GM18870 (cell line): ENCODE results near the gene SIRPG.
"Not testable (repeated sequence)": the region's sequence is repeated elsewhere in the genome, so short reads cannot be mapped to it uniquely, and the experiment has no call there.

ENCODE experiments used
- ATAC-seq: cut with Tn5 transposase; IDR thresholded peaks from one replicate; pipeline ENCODE4 v1.9.1; 2021; ENCODE audit warnings: moderate library complexity; ENCODE audit not compliant: unreplicated experiment

SIRPG gene

DNA sequence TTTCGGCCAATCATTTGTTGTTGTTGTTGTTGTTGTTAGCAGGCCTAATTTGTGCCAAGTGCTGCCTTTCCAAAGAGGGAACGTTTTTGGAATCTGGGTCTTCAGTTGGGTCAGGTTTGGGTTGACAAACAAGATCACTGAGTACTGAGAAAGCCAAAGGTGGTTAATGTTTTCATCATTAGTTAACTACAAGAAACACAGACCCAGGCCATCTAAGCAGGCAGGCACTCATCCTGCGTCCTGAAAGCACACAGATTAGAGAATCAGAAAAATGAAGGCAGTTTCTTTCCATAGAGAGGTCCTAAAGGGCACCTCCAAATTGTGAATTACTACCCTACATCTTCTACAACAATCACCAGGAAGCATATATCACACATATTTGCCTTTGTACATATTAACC lies 15.1 kb upstream of the SIRPG start:
- no peak for ATAC-seq

DNA sequence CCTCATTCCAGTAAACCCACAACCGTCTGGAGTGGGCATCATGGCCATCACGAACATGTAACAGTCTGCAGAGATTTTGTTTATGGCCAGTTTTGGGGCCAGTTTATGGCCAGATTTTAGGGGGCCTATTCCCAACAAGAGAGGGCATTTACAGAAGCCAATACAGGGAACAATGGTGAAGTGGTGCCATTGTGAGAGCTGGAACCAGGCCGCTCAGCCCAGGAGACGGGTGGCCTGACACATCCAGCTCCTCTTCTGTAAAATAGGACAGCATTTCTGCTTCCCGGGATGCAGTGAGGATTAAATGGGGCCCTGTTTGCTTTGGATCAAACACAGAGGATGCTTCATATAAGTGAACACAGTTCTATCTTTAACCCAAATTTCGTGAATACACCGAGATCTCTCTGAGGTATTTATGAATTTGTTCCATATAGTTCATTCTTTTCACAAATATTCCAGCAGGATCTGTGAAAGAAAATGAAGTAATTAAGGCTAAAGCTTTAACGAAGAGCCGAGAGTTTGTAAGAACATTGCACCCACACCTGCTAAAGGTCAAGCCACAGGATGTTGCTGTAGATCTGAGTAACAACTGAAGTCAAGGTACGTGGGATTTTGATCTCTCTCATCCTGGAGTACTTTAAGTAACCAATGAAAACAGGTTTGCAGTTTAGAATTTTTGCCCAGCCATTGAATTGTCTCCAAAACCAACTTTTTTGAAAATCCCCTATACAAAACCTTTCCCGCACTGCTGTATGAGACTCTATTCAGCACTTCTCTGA lies 14.5 kb upstream of the SIRPG start:
- no peak for ATAC-seq

DNA sequence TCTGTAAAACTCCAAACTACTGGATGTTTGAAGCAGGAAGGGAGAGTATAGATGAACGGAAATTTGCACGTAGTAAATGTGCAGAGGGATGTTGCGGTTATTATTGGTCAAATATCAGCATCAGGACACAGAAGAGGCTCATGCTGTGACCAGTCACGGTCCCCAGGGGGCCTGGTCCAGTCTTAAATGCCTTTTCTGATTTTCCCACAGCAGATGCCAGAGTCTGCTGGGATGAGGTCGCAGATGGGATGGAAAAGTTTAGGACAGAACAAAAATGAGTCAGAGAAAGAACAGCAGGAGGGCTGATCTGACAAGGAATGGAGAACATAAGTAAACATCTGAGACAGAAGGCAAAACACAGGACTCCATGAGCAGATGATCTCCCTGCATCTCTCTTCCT lies 11.7 kb upstream of the SIRPG start:
- ATAC-seq: no peak

DNA sequence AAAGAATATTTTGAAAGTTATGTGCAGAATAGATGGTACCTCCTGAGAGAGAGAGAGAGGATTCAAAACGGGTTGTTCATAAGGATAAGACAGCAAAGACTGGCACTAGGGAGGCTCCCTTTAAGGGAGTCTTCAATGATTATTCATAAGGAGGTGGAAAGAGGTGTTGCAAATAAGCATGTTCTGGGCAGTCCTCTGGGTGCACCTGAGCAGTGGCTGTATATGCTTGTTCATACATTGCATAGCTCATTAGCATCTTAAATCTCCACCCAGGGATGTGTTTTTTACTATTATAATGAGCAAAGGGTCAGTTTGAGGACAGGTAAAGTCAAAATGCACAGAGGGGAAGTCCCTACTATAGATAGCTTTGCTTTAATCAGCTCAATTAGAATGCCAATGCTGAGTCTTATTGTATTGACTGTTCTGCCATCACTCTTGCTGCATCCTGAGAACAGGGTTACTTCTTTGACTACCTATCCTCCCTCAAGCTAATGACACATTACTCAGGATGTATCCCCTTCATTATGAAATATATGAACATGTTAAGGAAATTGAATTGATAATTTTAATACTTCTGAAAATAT lies 10.0 kb upstream of the SIRPG start:
- ATAC-seq: no peak

DNA sequence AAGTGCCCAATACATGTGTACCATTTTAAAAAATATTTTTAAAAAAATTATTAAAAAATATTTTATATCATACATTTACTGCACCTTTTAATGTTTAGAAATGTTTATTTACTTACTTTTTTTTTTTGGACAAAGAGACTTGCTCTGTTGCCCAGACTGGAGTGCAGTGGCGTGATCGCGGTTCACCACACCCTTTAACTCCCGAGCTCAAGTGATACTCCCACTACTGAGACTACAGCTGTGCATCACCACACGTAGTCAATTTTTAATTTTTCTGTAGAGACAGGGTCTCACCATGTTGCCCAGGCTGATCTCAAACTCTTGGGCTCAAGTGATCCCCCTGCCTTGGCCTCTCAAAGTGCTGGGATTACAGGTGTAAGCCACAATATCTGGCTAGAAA lies 9.2 kb upstream of the SIRPG start:
- ATAC-seq: no peak

DNA sequence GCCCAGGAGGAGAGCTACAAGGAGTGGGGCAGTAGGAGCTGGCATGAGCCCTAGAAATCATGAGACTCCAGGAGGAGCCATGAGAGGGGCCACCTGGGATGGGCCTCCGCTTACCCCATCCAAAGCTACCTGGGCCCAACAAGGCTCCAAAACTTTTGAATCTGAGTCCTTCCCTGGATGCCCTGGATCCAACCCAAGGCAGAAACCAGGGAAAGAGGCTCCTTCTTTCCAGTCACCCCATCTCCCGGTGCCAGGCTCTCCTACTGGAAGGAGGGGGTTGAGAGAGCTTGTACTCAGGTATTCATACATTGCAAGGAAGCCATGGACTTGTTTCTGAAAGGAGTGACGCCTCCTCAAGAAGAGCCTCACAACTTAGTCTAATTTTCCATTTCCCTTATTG lies 7.8 kb upstream of the SIRPG start:
- no peak for ATAC-seq

DNA sequence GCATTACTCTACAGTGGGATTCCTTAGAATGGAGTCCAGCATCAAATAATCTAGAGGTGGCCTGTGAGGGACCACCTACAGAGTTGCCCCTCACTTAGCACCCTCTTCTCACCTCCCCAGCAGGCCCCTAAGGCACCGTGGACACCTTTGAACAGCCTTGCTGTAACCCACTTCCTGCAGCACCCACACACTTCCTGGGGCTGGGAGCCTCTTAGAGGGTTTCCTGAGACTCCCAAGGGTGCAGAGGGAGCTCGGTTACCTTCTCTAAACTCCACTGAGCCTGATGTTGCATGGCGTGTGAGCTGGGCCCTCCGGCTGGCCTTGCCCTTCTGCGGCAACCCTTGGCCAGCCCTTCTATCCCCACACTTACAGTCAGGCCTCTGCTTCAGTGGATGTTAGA lies 7.3 kb upstream of the SIRPG start:
- ATAC-seq: no peak

DNA sequence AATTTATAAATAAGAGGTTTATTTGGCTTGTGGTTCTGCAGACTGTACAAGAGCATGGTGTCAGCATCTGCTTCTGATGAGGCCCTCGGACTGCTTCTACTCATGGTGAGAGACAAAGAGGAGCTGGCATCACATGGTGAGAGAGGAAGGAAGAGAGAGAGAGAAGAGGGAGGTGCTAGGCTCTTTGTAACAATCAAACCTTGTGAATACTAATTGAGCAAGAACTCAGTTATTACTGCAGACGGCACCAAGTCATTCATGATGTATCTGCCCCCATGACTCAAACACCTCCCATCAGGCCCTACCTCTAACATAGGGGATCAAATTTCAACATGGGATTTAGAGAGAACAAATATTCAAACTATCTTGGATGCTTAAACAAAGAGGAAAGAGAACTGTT lies 6.3 kb upstream of the SIRPG start:
- no peak for ATAC-seq

DNA sequence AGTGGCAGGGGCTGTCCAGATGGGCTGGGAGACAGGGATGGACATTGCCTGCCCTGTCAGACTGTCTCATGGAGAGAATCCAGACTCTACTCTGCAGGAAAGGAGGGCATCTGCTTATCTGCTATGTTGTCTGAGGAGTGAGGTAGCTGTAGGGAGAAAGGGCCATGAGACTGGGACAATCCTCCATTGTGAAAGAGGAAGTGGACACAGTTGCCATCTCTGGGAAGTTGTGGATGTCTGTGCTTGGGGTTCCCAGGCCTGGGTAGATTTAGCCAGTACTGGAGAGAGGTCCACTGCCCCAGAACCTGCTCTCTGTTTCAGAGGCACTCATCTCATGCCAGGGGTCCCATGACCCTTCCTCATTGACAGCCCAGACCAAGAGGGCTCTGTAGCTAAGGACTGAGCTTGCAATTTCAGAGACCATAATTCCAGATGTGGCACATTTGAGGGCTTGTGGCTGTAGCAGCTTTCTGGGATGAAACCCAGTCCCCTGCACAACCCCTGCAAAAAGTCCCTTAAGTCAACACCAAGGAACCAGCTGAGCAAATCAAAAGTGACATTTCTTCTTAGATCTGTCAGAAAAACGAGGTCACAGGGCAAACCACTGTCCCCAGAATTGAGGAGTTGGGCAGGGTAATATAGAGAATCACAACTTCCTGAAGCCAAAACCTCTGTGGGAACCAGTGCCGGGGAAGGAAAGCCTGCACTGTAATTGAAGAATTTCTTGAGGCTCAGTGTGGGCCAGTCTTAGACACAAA lies 4.1 kb upstream of the SIRPG start:
- ATAC-seq: no peak

DNA sequence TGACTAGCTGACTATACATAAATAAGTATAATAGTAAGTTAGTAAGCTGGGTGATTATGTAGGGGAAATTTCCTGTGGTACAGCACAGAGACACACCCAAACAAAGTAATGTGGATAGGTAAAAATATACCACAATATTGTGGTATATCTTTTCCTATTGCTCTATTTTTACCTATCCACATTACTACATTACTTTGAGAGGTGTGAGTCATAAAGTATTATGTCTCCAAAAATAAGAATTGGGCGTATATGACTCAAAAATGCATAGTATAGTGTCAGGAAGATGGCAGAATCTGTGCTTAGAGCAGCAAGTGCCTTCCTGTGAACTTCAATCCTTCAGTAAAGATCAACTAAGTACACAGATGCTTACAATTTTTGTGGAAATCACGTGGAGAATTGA lies 2.7 kb upstream of the SIRPG start:
- no peak for ATAC-seq

DNA sequence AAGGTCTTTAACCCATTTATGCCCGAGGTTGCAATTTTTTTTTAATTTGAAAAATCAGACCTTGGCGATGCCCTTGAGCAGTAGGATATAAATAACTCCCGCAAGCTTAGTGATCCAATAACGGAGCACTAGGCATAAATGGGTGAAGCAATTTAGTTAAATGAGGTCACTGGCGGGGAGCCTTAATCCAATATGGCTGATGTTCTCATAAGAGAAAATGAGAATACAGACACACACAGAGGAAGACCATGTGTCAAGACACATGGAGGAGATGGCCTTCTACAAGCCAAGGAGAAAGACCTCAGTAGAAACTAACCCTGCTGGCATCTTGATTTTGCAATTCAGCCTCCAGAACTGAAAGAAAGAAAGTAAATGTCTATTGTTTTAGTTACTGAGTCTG lies 735 bp downstream of the SIRPG start:
- ATAC-seq: no peak

DNA sequence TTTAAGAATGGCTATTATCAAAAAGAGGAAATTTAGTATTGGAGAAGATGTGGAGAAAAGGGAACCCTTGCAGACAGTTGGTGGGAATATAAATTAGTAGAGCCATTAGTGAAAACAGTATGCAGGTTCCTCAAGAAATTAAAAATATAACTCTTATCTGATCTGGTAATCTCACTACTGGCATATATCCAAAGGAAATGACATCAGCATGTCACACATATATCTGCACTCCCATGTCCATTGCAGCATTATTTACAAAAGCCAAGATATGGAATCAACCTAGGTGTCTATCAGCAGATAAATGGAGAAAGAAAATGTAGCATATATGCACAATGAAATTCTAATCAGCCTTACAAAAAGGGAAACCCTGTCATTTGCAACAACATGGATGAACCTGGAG lies 2.6 kb downstream of the SIRPG start:
- no peak for ATAC-seq

DNA sequence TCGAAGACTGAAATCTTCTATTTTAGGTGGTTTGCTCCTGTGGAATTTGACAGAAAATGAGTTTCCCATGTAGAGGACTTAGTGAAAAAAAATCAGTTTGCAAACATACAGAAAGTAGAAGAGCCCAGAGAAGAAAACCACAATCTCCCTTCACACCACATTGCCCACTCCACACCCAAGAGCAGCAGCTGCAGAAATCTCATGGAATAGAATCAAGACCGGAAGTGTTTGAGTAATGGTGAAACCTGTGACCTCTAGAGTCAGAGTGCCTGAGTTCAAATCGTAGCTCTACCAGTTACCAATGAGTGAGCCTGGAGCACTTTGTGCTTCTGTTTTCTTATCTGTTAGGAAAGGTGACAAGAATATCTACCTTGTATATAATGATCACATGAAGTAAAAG lies 4.6 kb downstream of the SIRPG start:
- no peak for ATAC-seq

DNA sequence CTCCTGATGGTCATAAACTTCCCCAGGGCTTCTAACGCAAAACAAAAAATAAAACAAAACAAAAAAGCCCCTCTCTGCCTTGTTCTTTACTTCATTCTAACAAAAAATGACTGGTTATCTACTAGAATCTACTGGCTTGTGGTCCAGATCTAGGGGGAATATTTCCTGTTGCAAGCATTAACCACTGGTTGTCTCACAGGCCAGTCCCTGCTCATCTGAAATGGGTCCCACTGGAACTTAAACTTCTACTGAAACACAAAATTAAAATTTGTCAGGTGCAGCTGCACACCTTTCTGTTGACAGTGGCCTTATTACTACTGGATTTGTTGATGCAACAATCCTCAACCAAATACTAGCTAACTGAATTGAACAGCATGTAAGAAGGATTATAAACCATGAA lies 5.5 kb downstream of the SIRPG start:
- ATAC-seq: no peak

DNA sequence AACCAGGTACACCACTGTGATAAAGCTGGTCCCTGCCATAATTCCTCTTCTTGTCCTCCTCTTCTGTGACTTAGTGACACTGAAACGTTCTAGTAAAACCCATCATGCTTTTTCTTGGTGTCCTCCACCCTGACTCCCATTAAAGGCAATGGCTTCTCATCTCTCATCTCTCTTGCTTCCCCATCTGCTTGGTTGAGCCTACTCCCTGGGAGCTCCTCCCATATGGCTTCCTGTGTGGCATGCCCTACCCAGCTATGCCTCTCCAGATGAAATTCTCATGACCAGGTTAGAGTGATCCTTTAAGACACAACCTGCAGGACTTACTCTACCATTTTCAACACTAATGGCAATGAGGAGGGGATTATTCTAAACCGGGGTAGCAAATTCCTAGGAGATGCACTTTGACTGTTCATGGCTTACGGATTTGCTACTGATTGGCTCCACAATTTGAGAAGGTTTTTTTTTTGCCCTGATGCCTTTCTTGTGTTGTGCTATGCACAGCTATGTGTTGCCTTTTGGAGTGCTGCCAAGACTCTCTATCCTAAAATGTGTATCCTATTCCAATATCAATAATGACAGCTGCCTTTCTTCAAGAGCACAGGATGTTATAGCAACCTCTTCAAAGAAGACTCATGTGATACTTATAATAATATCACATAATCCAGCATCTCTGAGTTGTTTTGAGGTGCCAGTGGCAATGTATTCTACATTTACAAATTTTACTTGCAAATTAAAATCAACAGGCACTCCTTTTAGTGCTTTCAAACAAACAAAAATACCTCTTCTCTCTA lies 6.1 kb downstream of the SIRPG start:
- no peak for ATAC-seq

DNA sequence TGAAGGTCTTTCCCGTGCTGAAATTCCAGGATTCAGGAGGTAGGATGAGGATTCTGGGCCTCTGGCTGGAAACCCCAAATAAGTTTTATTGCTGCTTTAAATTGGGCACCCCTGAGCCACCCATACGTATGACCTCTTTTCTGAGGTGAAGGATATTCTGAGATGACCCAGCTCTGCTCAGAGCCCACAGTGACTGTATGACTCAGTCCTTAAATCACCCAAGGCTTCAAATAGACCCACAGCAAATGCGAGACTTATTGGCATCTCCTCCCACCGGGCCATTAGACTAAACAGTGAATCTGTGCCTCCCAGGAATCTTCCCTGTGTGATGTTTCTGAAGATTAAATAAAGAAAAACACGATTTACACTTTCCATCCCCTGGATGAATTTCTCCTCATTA lies 9.5 kb downstream of the SIRPG start:
- no peak for ATAC-seq

DNA sequence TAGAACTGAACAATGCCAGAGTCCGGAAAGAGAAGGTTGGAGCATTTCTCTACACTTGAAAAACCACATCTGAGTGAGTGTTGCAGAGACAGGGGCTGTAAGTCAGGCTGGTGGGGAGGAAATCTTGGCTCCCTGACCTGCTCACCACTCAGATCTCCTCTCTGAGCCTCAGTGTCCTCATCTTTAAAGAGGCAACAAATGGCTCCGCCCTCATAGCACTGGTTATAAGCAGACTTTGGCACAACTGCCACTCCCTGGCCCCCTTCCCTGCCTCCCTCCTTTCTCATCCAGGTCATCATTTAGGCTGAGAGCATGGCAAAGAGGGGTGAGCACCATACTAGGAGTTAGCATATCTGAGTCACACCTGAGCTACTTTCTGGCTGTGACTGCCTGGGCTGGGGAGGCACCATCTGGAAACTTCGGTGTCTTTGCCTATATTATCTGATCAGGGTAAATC lies 10.6 kb downstream of the SIRPG start:
- no peak for ATAC-seq

DNA sequence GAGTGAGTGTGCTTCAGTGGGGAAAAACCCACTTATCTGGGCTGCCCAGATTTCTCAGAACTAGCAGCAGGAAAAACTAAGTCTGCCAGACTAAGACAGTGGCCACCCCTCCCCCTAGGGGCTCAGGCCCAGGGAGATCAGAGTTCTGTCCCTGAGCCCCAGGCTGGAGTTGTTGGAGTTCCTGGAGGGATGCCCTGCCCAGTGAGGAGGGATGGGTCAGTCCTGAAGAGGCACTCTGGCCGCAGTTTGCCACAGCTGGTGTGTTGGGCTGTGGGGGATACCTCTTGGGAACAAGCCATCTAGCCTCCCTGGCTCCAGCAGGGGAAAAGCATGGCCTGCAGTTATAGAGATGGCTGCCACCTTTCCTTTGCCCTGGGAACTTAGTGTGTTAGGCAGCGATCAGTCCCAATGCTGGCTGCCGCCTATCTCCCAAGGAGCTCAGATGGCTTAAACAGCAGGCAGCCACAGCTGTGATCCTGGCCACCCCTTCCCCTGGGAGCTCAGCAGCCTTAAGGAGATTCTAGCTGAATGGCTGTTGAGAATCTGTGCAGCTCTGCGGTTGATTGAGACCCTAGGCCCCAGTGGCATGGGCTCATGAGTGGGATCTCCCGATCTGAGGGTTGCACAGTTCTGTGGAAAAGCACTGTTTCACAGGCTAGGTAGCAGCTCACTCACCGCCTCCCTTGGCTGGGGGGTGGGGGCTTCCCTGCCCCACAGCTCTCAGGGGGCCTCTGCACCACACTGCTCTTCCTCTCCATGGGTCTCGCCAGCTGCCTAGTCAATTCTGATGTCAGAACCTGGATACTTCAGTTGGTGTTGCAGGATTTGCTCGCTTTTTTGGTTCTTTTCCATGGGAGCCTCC lies 13.2 kb downstream of the SIRPG start:
- ATAC-seq: no peak

DNA sequence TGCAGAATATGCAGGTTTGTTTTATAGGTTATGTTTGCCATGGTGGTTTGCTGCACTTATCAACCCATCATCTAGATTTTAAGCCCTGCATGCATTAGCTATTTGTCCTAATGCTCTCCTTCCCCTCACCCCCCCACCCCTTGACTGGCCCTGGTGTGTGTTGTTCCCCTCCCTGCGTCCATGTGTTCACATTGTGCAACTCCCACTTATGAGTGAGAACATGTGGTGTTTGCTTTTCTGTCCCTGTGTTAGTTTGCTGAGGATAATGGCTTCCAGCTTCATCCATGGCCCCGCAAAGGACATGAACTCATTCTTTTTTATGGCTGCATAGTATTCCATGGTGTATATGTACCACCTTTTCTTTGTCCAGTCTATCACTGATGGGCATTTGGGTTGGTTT lies 18.9 kb downstream of the SIRPG start:
- ATAC-seq: not testable (repeated sequence)

DNA sequence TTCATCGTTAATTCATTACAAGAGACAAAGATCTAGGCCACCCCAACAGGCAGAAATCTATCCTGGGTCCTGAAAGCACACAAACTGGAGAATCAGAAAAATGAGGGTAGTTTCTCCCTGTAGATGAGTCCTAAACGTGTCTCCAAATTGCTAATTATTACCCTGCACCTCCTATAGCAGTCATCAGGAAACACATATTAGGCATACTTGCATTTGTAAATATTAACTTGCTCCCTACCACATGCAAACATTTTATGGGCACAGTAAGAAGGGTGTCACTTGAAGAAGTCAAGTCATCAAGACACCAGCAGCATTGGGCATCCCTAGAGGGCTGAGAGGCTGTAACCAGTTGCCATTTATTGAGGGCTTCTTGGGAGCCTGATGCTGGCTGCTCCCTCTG lies 19.8 kb downstream of the SIRPG start:
- ATAC-seq: no peak
